Activated CD8-positive, alpha-beta memory T cell treated with anti-CD3 and anti-CD28 coated beads for 36 hours (primary cell): Measurements from ENCODE around the gene SYCE3. TPM values are rescaled to one million over a fixed set of nuclear protein-coding genes. Genes with fewer than 3 reads are reported as not detected.

Experiments used
- CTCF ChIA-PET: fragments of 350-600 bp; sonication (Branson Sonifier 250); formaldehyde crosslinking; loops from one replicate; lab custom pipeline; 2021; ENCODE audit warnings: antibody characterized with exemption; lab: Charles Lee
- POLR2A ChIA-PET: fragments of 350-600 bp; sonication (Branson Sonifier 250); formaldehyde crosslinking; loops from one replicate; lab custom pipeline; 2021; ENCODE audit warnings: antibody characterized with exemption; lab: Charles Lee
- total RNA-seq, 2 experiments: library from RNA; stranded (reverse); gene quantifications; one replicate each; pipeline ENCODE4 v1.2.3, GENCODE V29; 2021

SYCE3 gene
- total RNA-seq, 2 experiments from 2014 or later = not detected

DNA sequence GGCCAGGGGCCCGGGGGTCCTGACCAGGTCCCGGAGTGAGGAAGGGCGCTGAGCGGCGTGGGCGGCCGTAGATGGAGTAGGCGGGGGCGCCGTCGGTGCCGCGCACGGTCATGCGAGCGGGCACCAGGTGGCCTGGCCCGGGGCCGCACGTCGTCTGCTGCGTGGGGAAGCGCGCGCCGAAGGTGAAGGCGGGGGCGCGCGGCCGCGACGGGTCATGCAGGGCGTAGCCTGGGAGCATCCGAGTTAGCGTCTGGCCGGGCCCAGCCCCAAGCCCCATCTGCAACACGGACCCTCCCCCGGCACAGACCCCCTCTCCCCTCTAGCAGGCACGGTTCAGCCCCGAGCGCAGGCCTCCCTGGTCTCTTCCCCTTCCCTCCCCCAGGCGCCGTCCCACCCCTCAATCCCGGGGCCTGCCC, 31.2 kb downstream of the SYCE3 start:
- POLR2A ChIA-PET = interaction anchor here (1.1 to 7.7 kb wide), 5 partner anchors 9 to 50 kb away, joined by 3 to 93 read pairs (median 10); partner anchors contain the start of genes KLHDC7B, LMF2 and NCAPH2
- CTCF ChIA-PET = interaction anchor here (0.6 to 1.7 kb wide), 3 partner anchors 32 to 250 kb away, joined by 3 to 7 read pairs (median 7); partner anchors contain the start of gene SYCE3

DNA sequence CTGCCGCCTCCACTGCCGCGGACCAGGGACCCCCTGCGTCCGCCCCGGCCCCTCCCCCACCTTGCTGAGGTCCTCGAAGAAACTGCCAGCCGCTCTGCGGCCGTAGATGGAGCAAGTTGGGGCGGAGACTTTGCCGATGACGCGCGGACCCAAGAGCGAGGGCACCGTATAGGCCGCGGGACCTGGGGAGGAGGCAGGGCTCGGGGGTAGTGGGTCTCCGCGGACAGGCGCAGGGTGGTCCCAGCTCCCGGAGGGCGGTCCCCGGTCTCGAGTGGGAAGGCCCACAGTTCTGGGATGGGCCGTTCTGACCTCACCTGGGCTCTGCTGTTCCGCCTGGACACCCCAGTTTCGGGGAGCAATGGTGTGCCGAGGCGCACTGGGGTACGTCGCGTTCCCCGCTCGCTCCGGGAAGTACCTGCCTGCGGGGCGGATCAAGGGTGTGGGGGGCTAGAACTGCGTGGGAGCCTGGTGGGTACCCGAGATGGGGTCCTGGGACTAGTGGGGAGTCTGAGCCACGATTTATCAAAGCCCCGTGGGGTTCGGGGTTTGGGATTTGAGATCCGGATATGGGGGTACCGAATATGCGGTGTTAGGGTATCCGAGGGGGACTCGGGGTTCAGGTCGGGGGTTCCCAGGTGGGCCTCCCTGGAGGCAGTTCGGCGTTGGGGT, 31.7 kb downstream of the SYCE3 start:
- ChIA-PET POLR2A (interaction anchor here (1.1 to 7.7 kb wide), 5 partner anchors 9 to 51 kb away, joined by 3 to 93 read pairs (median 10); partner anchors contain the start of genes KLHDC7B, LMF2 and NCAPH2), CTCF (interaction anchor here (0.6 to 1.7 kb wide), 2 partner anchors 9 to 32 kb away, joined by 6 to 7 read pairs; partner anchors contain the start of gene SYCE3)

DNA sequence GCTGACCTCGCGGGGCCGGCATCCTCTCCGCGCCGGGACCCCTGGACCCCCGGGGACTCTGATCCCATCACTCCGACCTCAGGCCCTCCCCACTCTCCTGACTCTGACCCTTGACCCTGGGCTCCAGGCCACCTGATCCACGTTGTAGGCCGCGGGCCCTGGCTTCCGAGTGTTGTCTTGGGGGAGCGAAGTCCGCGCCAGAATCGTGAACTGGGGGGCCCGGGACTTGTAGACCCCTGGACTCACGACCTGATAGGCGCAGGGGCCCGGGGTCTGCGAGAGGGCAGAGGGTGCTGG, 32.2 kb downstream of the SYCE3 start:
- ChIA-PET POLR2A (interaction anchor here (1.4 to 7.7 kb wide), 4 partner anchors 10 to 51 kb away, joined by 3 to 93 read pairs (median 13); partner anchors contain the start of gene KLHDC7B), CTCF (interaction anchor here (0.6 kb wide), 1 partner anchor 9 kb away, joined by 6 read pairs; no protein-coding TSS in a partner anchor)

DNA sequence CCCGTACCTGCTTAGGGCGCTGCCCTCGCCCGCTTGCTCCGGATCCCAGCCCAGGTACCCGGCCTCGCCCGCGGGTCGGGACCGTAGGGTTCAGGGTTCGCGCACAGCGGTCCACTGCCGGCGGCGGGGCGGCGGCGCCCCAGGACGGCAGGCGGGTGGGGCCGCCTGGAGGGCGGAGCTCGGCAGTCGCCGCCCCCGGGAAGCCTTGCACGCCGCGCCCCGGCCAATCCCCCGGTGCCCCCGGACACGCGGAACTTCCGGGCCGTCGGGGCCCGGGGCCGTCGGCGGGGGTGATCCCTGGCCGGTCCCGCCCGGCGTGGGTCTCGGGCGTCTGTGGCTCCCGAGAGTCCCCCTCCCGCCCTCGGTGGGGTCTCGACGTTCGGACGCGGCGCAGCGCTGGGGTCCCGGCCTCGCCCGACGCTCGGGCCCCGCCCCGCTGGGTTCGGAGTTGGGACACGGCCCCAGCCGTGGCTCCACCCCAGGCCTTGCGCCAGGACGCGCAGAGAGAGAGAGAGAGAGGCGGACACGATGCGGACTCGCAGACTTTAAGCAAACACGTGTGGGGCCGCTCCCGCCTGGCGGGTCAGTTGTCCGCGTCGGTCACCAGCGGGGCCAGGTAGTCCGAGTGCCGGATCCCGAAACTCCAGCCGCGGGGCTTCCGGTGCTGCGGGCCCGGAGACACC, 32.7 kb downstream of the SYCE3 start, which contains the start of gene TYMP:
Gene TYMP, minus strand, starts transcription at position 116 of the 683 bp plus-strand sequence. CDS start 303 bp downstream, outside the sequence.
- CTCF ChIA-PET = interaction anchor here (1.1 to 3.4 kb wide), 3 partner anchors 9 to 91 kb away, joined by 3 to 22 read pairs (median 3); no protein-coding TSS in a partner anchor
- POLR2A ChIA-PET = interaction anchor here (0.6 to 7.7 kb wide), 9 partner anchors 10 to 286 kb away, joined by 3 to 93 read pairs (median 3); partner anchors contain the start of genes CHKB, LMF2, NCAPH2 and SYCE3

DNA sequence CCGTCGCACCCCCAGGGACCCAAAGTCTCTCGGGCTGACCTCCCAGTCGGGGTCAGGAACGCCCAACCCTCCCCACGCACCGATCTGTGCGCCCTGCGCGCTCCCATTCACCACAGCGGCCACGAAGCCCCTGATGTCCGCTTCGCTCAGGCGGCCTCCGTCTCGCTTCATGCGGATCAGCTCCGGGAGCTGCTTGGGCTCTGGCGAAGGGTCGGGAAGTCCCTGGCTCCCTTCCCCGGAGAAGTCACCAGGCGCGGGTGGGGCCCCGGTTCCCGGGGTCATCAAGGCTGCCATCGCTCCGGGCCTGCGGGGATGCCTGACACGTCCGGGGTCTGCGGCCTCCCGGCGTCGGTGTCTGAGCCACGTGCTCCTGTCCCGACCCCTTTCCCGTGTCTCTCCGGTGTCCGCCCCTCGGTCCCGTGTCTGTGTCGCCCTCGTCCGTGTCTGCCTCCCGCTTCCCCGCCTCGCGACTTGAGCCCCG, 33.3 kb downstream of the SYCE3 start:
- POLR2A ChIA-PET = interaction anchor here (0.6 to 7.7 kb wide), 8 partner anchors 11 to 285 kb away, joined by 3 to 93 read pairs (median 3); partner anchors contain the start of genes CHKB, LMF2, NCAPH2 and SYCE3
- CTCF ChIA-PET = interaction anchor here (1.1 to 3.4 kb wide), 6 partner anchors 10 to 92 kb away, joined by 3 to 22 read pairs (median 4); partner anchors contain the start of genes LMF2, NCAPH2 and SYCE3

DNA sequence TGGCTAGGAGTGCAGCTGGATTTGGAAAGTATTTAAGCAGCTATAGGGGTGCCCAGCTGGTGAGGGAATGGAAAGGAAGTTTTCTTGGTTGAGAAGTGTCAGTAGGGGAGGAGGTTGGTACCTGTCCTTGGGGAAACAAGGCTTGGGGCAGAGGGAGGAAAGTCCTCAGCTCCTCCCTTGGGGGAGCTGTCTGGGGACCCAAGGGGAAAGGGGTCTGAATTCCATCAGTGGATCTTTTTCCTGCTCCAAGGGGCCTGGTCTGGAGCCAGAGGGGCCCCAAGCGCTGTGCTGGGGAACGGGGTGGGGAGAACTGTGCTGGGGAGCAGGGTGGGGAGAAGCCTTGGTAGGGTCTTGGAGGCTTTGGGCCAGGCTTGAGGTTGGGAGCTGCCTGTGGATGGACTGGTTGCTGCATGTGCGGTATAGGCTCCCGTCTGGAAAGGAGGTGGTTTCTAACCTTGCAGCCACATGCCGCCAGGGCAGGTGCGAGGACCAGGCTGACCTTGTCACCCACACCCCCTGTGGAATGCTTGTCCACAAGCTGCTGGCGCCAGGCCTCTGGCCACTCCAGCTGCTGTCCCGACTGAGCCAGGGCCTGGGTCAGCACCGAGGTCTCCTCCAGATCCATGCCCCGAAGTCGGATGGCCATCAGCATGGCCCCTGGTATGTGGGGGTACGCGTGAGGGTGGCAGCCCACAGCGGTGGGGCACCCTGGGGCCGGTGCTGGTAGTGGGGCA, 33.9 kb downstream of the SYCE3 start:
- ChIA-PET POLR2A (interaction anchor here (1.5 to 7.7 kb wide), 4 partner anchors 11 to 92 kb away, joined by 3 to 93 read pairs (median 40); partner anchors contain the start of genes LMF2 and NCAPH2), CTCF (interaction anchor here (1.3 to 3.4 kb wide), 5 partner anchors 10 to 92 kb away, joined by 4 to 22 read pairs (median 6); partner anchors contain the start of genes LMF2, NCAPH2 and SYCE3)

DNA sequence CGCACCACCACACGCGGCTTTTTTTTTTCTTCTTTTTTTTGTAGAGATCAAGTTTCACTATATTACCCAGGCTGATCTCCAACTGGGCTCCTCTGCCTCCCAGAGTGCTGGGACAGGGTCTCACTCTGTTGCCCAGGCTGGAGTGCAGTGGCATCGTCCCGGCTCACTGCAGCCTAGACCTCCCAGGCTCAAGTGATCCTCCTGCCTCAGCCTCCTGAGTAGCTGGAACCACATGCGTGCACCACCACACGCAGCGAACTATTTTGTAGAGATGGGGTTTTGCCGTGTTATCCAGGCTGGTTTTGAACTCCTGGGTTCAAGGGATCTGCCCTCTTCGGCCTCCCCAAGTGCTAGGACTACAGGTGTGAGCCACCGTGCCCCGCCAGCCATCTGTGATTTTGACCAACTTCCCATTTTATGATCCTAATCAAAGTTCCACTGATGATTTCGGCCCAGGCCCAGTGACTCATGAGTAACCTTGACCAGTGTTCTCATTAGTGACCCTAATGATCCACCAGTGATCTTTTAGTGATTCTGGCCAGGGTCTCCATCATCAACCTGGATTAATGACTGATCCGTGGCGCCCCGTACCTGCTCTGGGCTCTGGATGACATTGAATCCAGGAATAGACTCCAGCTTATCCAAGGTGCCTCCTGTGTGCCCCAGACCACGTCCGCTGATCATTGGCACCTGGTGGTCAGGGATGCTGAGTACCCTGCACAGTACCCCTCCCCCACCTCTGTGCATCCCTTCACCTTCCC, 34.6 kb downstream of the SYCE3 start:
- POLR2A ChIA-PET = interaction anchor here (1.6 to 7.7 kb wide), 4 partner anchors 12 to 93 kb away, joined by 10 to 93 read pairs (median 40); partner anchors contain the start of genes LMF2 and NCAPH2

DNA sequence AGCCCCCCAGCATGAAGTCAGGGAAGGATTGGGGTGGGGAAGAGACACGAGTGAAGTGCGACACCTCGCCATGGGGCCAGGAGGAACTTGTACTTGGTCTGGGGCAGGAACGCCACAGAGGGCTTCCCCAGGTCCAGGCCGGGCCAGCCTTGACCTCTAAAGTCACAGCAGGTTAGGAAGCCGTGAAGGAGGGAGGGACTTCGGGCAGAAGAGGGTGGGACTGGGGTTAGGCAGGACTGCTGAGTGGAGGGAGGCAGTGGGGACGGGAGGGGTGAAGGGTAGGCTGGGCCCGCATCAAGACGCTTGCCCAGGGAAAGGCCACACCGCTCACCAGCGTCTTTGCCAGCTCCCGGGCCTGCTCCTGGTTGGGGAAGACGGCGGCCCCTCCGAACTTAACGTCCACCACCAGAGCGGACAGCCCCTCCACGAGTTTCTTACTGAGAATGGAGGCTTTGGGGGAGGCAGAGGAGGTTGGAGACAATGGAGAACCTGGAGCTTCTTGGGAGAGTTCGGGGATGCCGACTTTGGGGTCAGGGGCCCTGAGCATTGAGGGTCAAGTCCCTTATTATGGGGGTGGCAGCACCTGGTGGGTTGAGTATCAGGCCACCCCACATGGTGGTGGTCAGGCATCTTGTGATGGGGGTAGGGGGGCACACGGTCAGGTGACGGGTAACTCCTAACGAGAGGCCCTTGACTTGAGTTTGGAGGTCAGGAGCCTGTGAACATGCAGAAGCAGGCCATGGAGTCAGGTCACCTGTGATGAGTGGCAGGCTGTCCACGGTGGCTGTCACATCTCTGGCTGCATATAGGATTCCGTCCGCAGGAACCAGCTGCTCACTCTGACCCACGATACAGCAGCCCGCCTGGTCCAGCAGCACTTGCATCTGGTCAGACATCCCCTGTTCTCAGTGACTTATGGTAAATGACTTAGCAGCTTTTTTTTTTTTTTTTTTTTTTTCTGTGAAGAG, 35.6 kb downstream of the SYCE3 start:
- CTCF ChIA-PET = interaction anchor here (0.6 to 3.4 kb wide), 8 partner anchors 12 to 603 kb away, joined by 3 to 22 read pairs (median 3); no protein-coding TSS in a partner anchor

More for the DNA sequence above, 34.6 kb downstream of the SYCE3 start:
- CTCF ChIA-PET = interaction anchor here (0.6 to 3.4 kb wide), 9 partner anchors 11 to 186 kb away, joined by 3 to 22 read pairs (median 4); partner anchors contain the start of genes LMF2, NCAPH2 and SYCE3

DNA sequence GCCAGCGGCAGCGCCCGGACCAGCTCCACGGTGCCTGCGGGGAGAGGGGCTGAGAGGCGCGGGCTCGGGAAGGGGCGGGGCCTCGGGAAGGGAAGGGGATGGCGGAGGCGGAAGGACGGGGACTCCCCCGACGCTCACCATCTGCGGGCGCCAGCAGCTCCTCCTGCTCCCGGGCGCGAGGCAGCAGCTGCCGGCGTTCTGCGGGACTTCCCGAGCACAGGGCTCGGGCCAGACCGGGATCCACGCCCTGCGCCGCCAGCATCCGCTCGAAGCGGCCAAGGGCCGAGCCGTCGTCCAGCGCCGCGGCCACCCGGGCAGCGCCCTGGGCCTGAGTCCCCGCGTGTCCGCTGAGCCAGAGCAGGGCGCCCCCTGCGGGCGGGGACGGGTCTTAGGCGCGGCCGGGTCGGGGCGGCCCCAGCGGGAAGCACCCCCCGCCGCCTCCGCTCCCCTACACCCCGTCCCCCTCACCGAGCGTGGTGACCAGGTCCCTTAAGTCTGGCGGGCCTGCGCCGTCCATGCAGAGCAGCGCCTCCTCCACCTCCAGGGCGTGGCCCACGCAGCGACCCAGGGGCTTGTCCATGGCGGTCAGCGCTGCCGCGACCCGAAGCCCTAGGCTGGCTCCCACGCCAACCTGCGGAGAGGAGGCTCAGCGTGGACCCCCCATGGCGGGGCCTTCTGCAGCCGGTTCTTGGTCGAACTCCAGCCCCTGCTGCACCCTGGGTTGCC, 36.4 kb downstream of the SYCE3 start:
- ChIA-PET CTCF (interaction anchor here (0.8 to 3.4 kb wide), 24 partner anchors 9 to 275 kb away, joined by 3 to 47 read pairs (median 5); partner anchors contain the start of genes CHKB, HDAC10, KLHDC7B and LMF2), POLR2A (interaction anchor here (0.5 to 7.7 kb wide), 16 partner anchors 11 to 282 kb away, joined by 3 to 93 read pairs (median 8); partner anchors contain the start of genes KLHDC7B, LMF2, NCAPH2 and SYCE3)

More for the DNA sequence above, 35.6 kb downstream of the SYCE3 start:
- POLR2A ChIA-PET = interaction anchor here (1.6 to 7.7 kb wide), 4 partner anchors 13 to 94 kb away, joined by 10 to 93 read pairs (median 40); partner anchors contain the start of genes LMF2 and NCAPH2

DNA sequence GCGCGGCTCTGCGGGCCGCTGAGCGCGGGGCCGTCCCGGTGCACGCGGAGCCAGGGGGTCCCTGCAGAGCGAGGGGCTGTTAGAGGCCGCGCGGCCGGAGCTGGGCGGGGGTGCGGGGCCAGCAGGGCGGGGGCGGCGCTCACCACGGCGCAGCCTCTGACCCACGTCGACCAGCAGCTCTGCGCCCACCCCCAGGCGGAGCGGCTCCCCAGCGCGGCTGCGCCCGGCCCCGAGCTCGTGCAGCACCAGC, 36.9 kb downstream of the SYCE3 start:
- POLR2A ChIA-PET = interaction anchor here (0.5 to 7.7 kb wide), 18 partner anchors 10 to 282 kb away, joined by 3 to 93 read pairs (median 5); partner anchors contain the start of genes KLHDC7B, LMF2, NCAPH2 and SYCE3

DNA sequence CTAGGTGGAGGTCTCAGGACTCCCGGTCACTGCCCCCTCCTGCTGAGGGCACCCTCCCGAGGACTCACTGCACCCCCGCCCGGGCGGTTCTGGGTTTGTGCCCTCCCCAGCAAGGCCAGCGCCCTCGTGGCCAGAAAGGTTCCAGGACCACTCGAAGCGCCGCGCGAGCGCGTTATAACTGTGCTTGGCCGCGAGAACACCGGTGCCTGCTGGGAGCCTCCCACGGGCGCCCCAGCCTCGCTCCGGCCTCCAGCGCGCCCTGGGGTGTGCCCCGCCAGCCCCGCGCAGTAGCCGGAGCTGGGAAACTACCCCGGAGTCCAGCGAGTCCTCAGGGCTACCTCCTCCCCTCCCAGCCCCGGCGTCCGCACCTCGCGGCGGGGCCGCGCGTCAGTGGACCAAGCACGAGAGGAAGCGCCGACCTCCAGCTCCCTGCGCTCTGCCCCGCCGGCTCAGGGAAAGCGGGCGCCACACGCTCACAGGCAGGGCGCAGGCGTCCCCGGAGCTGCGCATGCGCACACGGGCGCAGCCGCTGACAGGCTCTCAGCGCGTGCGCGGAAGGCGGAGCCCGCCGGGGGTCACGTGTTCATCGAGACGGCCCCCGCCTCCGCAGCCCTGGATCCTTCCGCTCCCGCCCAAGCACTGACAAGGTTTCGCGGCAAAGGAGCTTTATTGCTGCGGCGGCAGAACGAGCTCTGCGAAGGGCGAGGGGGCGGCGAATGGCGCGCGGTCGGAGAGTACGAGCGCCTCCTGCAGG, 37.4 kb downstream of the SYCE3 start, which contains the start of gene SCO2:
Gene SCO2, minus strand, starts transcription at position 495 of the 754 bp plus-strand sequence. CDS start 1,187 bp downstream, outside the sequence.
- ChIA-PET CTCF (interaction anchor here (0.6 to 3.0 kb wide), 31 partner anchors 10 to 274 kb away, joined by 3 to 47 read pairs (median 4); partner anchors contain the start of genes CHKB, HDAC10, KLHDC7B and LMF2), POLR2A (interaction anchor here (0.5 to 7.7 kb wide), 22 partner anchors 10 to 281 kb away, joined by 3 to 93 read pairs (median 5); partner anchors contain the start of genes KLHDC7B, LMF2, NCAPH2 and SYCE3)

More for the DNA sequence above, 36.9 kb downstream of the SYCE3 start:
- CTCF ChIA-PET = interaction anchor here (0.6 to 3.0 kb wide), 30 partner anchors 9 to 275 kb away, joined by 3 to 47 read pairs (median 4); partner anchors contain the start of genes CHKB, HDAC10, KLHDC7B and LMF2

DNA sequence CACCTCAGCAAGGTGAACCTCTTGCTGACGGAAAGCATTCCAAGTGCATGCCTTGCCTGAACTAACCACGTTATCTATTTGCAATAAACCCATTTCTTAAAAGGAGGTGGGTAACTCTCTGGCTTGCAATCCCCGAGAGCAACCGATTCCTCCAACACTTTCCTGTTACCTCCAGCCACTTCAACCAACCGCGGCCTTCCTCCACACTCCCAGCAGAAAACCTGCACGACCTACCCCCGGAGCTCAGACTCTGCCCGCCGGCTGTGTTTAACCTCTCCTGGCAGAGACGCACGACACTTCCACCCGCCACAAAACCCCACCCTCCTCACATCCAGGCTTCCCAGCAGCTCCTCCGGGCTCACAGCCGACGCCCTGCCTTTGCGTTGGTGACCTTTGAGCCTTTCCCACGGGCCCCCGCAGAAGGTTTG, 38.0 kb downstream of the SYCE3 start:
- CTCF ChIA-PET = interaction anchor here (0.9 to 3.0 kb wide), 9 partner anchors 10 to 169 kb away, joined by 3 to 47 read pairs (median 6); partner anchors contain the start of genes CHKB, LMF2, NCAPH2 and SYCE3

More for the DNA sequence above, 38.0 kb downstream of the SYCE3 start:
- POLR2A ChIA-PET = interaction anchor here (0.6 to 5.6 kb wide), 10 partner anchors 14 to 72 kb away, joined by 3 to 69 read pairs (median 8); partner anchors contain the start of genes KLHDC7B, LMF2, NCAPH2 and SYCE3
